GM21360 (cell line): ENCODE measurements around the gene C16orf95.
A peak's percentile ranks its signal among the peaks of the same experiment; 100 is the strongest.

Experiments
- ATAC-seq: cut with Tn5 transposase; IDR thresholded peaks from one replicate; pipeline ENCODE4 v1.9.1; 2021; ENCODE audit warnings: mild to moderate bottlenecking, moderate library complexity; ENCODE audit not compliant: unreplicated experiment

Gene C16orf95

DNA sequence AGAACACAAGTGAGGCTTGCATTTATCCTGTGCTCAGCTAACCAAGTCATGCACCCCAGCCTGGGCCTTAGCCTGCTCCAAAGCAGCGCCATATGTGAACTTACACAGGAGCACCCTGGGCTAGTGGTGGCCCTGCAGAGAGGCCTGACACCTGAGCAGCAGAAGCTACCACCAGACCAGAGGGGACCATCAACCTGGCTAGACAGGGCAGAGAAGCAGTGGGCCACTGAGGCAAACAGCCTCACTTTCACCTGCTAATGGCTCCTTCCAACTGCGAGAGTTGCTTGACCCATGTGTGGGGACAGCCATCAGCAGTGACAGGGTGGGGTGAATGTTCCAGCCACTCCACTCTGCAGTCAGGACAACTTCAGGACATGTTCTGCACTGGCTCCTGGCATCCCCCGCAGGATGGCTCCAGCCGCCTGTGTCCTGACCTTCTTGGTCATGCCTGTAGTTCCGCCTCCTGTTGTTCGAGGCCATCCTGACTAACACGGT is 2.9 kb upstream of the C16orf95 start:
- no peak for ATAC-seq

DNA sequence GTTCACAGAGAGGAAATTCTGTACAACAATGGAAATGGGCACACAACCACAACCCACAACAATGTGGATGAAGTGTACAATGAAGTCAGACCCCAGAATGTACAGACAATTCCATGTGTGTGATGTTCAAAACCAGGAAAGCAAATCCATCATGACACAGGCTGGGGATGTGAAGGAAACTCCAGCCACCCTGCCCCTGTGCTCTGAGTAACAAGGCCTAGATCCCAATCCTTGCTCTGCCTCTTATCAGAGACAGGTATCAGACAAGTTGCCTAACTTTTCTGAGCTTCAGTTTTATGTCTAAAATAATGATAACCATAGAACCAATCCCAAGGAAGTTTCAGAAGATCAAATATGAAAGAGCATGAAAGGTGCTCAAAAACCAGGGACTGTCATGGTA is 1.8 kb upstream of the C16orf95 start:
- ATAC-seq, result no peak

DNA sequence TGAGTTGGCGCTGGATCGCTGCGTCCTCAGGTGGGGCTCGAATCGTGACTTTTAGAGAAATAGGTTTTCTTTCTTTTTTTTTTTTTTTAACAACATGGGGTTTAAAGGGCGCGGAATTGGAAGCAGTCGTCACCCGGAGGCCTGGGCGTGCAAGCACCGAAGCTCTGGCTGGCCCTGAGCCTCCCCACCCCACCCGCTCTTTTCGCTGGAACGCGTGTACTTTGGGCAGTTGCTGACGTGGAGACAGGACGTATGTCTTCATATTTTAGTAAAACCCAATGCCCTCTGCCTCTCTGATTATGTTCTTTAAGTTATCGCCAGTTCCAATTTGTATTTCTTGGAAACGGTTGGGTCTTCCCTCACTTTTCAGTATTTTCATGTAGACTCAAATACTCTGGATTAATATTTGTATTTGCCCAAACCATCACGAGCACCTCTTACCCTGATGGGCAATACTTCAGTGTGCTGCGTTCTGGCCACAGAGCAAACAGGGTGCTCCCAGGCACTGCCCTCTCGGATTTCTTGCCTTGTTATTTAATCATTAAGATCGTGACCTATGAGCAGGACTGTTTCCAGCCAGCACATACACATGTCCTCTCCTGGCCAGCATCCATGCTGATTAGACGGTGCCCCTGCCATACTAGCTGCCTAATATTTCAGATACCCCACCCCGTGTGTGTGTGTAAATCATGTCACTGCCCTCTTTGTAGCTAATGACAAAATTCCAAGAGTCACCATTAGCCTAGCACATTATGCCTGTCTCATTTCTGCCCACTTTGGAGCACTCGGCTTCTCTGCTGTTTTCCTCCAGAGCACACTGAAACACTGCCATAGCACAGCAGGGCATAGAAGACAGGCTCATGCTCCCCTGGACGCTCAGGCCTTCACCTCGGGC is 805 bp upstream of the C16orf95 start:
- ATAC-seq, result peak; percentile 10

DNA sequence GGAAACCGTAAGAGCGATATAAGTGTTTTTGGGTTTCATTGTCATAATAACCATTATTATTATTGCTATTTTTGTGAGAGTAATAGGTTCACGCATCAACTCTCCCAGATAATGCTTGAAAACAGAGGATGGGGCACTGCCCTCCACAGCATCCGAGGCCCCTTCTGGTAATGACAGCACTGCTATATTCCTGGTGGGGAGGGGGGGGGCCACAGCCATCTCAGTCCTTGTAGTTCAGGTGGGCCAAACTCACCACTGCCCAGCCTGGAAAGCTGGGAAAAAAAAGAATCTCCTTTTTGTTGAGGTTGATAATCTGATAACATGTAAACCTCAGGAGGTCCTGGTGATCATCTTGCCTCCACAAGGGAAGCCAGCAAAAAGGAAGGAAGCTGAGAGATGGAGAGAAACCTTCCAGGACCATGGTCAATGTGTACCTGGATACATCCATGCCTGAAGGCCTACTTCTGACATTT is 706 bp downstream of the C16orf95 start:
- ATAC-seq, result no peak

DNA sequence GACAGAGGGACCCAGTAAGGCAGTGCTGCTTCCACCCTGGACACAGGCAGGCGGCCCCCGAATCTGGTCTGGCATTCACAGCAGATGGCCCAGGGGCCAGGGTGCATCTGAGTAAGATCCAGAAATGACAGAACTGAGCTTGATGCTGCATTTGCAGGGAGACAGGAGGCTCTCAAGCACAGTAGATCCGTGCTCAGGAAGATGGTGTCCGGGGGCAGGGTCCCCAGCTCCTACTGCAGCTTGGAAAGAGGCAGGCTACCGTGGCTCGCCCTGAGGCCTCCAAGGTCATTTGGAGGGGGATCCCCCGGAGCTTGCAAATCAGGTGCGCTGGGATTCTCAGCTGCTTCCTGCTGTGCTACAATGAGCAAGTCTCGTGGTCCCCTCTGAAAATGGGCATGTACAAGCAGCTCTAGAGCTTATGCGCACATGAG is 2.2 kb downstream of the C16orf95 start:
- ATAC-seq, result no peak

DNA sequence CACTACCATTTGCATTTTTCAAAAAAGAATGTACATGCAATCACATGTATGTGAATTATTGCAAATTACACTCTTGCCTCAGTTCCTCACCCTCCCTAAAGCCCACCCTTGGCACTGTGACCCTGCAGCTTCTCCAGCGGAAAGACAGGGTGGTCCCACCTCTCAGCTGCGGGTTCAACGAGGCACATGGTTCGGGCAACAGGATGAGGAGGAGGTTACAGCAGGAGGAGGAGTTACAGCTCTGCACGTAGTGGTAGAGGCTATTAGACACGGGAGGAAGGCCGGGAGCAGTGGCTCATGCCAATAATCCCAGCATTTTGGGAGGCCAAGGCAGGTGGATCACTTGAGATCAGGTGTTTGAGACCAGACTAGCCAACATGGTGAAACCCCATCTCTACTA is 5.2 kb downstream of the C16orf95 start:
- no peak for ATAC-seq

DNA sequence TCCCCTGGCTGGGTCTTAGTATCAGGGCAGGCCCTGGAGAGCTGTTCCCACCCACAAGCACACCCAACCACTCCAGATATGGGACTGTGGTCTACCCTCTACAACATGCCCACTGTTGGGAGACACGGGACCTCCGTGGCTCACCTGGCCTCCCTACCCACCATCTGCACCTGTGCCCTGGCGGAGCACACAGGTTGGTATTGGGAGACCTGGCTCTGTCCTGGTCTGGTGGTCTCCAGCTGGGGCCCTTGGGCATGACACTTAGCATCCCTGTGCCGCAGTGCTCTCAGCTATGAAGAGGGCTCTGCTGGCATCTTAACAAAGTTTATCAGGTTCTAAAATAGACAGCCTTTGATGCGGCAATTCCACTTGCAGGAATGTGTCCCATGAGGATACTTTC is 5.8 kb downstream of the C16orf95 start:
- ATAC-seq, result no peak

DNA sequence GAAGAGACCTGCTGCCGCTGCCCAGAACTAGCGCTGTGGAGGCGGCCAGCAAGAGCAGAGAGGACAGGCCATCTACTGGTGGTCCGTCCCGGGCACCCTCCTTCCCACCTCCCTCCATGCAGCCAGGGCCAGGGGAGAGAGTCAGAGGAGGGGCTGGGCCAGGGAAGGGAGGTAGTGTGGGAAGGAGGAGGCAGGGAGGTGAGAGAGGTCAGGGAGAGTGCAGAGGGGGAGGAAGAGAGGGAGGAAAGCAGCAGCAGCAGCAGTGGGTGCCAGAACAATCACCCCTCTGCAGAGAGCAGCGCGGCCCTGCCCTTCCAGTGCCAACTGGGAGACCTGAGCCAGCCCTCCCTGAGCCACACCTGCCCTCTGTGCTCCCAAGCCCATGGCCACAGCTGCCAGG is 6.6 kb downstream of the C16orf95 start:
- no peak for ATAC-seq

DNA sequence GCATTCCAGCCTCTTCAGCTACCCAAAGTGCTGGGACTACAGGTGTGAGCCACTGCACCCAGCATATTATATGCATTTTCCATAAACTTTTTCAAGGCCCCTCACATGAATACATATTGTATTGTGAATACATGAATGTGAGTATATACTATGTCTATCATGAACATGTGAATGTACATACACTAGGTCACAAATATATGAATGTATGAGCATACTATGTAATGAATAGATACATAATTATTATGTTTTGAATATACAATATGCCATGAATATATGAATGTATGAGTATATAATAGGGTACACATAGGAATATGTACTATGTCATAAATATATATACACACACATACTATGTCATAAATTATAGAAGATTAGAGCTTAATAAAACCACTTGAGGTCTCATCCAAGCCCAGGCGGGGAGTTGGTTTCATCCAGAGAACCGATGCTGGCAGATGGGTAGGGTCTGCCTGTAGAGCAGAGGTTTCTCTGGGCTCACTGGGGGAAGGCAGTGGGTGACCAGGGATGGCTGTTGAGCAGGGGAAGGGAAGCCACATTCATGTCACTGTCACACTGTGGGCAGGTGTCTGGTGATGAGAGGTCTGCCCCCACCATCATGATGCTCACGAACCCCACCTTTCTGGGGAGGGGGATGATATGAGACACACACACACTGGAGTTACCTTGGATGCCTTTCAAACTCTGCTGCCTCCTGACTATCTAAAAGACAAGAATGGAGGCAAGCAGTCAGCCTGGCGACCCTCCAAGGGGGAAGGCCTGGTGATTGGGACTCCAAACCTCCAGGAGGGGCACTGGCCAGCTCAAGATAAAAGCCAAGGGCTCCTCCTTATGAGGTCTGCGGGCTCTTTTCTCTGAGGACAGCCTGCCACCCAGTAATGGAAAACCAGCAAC is 7.3 kb downstream of the C16orf95 start:
- ATAC-seq, result no peak

DNA sequence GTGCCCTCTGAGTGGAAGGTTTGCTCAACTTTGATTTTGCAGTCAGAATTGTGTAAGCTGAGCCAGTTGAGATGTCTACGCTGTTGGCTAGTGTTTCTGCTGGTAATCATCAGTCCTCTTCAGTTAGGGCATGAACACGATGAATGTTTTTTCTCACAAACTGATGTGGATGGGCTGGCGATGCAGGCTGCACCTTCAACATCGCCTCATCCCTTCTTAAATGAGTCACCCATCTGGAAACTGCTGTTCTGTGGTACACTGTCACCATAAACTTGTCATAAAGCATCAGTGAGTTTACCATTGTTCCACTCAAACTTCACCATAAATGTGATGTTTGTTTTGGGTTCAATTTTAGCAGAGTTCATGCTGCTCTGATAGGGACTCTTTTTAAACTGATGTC is 8.4 kb downstream of the C16orf95 start:
- ATAC-seq, result no peak

DNA sequence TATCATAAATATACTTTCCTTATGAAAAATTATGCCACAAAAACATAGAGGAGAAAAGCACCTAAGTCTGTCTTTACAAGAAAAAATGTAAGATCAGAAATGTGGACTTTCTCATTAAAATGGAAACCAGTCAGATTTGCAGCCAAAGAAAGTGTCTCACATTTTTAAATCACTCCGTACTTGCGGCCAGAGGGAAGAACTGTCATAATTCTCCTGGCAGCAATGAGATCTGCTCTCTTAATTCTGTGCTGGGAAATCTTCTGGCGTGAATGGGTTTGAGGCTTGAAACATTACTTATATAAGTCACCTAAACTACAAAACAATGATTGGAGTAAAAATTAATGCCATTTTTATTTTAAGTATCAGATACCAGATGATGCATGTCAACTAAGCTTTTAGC is 10.7 kb downstream of the C16orf95 start:
- no peak for ATAC-seq

DNA sequence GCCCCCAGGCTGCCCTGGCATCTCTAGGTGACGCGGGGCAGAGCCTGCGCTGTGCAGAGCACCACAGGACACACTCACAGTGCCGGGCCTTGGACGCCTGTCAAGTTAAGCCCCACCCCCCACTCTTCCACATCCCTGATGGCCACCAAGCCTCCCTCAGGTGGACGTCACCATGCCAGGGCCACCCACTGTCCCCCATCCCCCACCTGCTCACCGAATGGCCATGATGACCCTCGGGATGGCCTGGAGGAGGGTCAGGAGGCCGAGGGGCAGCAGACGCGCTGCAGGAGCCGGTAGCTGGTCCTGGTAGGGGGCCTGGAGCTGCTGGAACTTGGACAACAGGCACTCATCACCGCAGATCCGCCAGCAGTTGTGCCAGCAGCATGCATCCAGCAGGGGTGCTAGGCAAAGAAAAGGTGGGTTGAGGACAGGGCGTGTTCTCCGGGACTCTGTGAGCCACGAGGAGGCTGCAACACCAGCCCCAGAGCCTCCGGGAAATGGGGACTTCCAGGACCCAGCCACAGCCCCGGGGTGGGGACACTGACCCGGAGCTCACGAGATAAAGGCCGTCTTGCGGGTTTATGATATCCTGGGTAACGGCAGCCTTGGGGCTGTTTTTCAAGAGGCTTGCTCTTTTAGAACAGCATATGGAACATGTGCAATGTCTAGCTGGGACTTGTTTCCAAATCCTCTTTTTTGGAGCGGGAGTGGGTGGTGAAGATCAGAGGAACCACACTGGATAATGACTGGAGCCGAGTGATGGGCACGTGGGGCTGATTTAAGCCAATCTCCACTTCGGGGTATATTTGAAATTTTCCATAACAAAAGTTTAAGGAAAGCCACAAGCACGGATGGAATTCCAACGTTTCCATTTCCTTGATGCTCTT is 11.4 kb downstream of the C16orf95 start:
- ATAC-seq, result no peak

DNA sequence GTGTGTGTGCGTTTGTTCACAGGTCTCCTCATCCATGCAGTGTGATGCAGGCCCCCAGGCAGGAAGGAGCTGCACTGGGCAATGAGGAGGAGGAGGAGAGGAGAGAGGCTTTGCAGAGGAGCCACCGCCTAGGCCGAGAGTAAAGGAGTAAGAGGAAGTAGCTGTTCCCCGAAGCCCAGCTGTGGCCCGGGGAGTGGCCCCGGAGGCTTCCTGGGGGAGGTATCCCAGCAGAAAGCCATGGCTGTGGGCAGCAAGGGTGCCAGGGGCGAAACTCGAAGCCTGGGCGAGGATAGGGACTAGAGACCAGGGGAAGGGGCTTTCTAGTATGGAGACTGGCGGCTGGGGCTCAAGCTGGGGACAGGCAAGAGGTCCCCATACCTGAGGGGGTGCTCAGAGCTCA is 12.2 kb downstream of the C16orf95 start:
- ATAC-seq, result no peak

DNA sequence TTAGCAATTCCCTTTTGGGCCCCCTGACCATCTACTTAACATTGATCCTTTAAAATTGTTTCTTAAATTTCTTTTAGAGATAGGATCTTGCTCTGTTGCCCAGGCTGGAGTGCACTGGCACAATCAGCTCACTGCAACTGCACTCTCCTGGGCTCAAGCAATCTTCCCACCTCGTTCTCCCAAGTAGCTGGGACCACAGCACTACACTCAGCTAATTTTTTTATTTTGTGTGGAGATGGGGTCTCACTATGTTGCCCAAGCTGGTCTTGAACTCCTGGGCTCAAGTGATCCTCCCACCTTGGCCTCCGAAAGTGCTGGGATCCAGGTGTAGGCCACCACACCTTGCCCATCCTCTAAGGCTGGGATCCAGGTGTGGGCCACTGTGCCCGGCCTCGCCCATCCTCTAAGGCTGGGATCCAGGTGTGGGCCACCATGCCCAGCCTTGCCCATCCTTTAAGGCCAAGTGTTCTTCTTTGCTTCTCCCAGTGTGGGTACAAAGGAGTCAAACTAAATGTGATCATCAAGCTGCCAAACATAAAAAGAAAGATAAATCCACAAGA is 13.2 kb downstream of the C16orf95 start:
- ATAC-seq, result no peak

DNA sequence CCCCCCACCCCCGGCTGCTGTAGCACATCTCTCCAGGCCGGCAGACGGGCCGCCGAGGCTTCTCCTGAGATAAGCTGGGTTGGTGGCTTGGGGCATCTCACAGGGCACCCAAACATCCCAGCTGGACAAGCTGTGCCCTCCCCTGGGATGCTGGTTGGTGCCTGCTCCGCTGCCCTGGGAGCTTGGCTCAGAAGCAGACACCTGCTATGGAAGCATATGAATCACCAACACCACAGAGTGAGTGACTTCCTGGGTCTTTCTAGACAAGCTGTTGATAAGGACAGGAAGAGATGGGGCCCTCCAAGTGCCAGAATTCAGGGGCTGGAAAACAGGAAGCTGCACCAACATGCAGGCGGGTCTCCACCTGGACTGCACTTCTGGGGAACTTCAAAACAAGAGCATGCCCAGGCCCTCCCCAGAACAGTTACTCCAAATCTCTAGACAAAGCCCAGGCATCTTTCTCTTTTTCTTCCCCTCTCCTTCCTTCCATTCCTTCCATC is 13.7 kb downstream of the C16orf95 start:
- no peak for ATAC-seq

DNA sequence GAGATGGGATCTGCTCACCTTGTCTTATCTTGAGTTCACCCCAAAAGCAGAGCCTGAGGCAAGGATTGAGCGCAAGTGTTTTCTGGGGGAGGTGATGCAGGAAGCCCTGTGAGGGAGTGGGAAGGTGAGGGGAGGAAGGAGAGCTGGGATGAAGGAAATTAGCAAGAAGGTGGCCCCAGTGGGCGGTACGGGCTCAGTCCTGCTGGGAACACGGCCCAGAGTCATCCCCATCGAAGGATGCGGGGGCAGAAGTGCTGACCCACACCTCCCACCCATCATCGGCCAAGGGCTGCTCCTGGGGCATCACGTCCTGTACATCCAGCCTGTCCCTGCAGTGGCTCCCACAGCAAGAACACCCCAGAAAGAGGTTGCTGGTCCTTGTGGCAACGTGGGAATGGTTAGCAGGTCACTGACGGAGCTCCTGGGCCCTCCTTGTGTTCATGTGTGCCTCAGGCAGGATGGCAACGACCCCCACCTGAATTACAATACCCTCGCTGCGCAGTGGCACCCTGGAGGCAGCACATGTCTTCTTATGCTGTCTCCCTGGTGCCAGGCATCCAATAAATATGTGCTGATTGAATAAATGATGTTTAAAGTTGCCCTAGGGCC is 18.2 kb downstream of the C16orf95 start:
- ATAC-seq, result no peak

DNA sequence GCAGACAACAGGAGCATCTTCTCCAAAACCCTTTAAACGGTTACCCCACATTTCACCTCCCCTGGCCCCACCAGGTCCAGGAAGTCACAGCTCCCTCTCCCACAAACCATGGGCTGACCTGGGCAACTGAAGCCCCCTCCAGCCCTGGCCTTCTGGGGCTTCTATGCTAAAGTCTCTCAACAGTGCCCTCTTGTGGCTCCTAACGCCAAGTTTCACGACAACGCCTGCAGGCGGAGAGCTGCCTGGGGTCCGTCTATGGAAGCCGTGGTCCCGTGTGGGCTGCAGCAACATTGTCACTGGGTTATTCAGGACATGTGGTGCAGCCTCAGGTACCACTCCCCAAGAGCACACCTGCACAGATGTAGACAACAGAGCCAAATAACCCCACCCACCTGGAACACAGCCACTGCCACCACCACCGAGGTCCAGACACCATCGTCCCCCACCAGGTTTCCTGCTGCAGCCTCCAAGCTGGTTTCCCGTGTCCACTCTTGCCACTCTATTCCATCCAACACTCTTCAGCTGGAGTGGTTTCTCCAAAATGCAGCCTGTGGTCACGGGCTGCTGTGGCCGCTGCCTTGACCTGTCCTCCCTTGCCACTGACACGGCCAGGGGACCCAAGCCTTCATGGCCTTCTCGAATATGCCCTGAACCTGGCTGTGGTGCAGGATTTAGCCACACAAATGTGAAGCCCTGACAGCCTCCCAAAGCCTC is 19.1 kb downstream of the C16orf95 start:
- no peak for ATAC-seq

DNA sequence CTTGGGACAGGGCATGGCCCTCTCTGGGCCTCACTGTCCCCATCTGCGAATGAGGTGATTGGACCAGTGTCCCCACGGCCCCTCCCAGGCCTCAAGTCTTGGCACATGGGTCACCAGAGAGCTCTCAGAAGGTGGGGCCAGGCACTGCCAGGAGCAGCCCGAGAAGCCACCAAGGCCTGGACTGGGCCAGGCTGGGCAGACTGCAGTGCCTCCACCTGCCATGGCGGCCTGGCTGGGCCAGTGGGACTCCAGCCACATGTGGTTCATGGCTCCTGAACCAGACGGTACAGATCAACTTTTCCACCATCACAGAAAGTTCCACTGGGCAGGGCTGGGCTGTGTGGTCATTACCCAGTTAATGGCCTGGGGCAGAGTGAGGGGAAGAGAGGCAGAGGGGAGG is 19.8 kb downstream of the C16orf95 start:
- ATAC-seq, result no peak
